GM12878 (cell line): ENCODE measurements around the gene FYB1.

ENCODE experiments used
- BACH1 ChIP-seq: fragments of 450-650 bp; IDR thresholded peaks from 2 replicates; pipeline ENCODE4 v1.6.1; 2017; ENCODE audit warnings: mild to moderate bottlenecking, borderline replicate concordance
- CTCF ChIP-seq, 3 experiments: IDR thresholded peaks in 2 of 3; conservative IDR thresholded peaks in 1 of 3; 2 replicates each; pipeline ENCODE4 v1.5.1; 2011; ENCODE audit warnings: low read depth in 3 of 3, low read length in 3 of 3, mild to moderate bottlenecking in 3 of 3, control low read depth in 2 of 3, moderate library complexity in 2 of 3, inconsistent platforms in 1 of 3, mixed read lengths in 1 of 3; ENCODE audit not compliant: control insufficient read depth in 2 of 3, insufficient read depth in 1 of 3; ENCODE audit errors: extremely low read depth in 1 of 3
- EP300 ChIP-seq, 2 experiments: fragments of 150-350 bp in 1 of 2; IDR thresholded peaks; 2 replicates each; pipeline ENCODE4 v1.6.1; 2011 to 2012; ENCODE audit warnings: low read depth in 2 of 2, low read length in 2 of 2, borderline replicate concordance in 1 of 2, improper control_type of control experiment in 1 of 2, inconsistent platforms in 1 of 2; ENCODE audit not compliant: control insufficient read depth in 1 of 2
- EZH2 ChIP-seq: IDR thresholded peaks from 2 replicates; pipeline ENCODE4 v1.6.1; 2012; ENCODE audit warnings: low read depth, mild to moderate bottlenecking, control low read depth, inconsistent platforms, low read length, borderline replicate concordance; ENCODE audit not compliant: control insufficient read depth
- PBX3 ChIP-seq: IDR thresholded peaks from 2 replicates; pipeline ENCODE4 v1.6.1; 2011; ENCODE audit warnings: mild to moderate bottlenecking, low read depth, low read length, moderate library complexity; ENCODE audit not compliant: insufficient replicate concordance
- RCOR1 ChIP-seq: conservative IDR thresholded peaks from 2 replicates; pipeline ENCODE4 v1.6.1; 2012; ENCODE audit warnings: low read depth, low read length, improper control_type of control experiment
- SMAD1 ChIP-seq: fragments of 450-650 bp; IDR thresholded peaks from 2 replicates; pipeline ENCODE4 v1.6.1; 2018; ENCODE audit warnings: mild to moderate bottlenecking, low read depth; ENCODE audit not compliant: partially characterized antibody
- SMC3 ChIP-seq: IDR thresholded peaks from 2 replicates; pipeline ENCODE4 v1.6.1; 2011; ENCODE audit warnings: low read length, improper control_type of control experiment, borderline replicate concordance
- SRF ChIP-seq, 2 experiments: IDR thresholded peaks; 2 replicates each; pipeline ENCODE4 v1.6.1; 2011; ENCODE audit warnings: low read depth in 2 of 2, low read length in 2 of 2, mild to moderate bottlenecking in 1 of 2, moderate library complexity in 1 of 2
- TCF12 ChIP-seq: IDR thresholded peaks from 2 replicates; pipeline ENCODE4 v1.6.1; 2011; ENCODE audit warnings: low read depth, mild to moderate bottlenecking, low read length
- YY1 ChIP-seq: IDR thresholded peaks from 2 replicates; pipeline ENCODE4 v1.6.1; 2011; ENCODE audit warnings: low read depth, mild to moderate bottlenecking, low read length
- ZNF217 ChIP-seq: fragments of 450-650 bp; IDR thresholded peaks from 2 replicates; pipeline ENCODE4 v1.6.1; 2017; ENCODE audit warnings: antibody characterized with exemption, mild to moderate bottlenecking

DNA sequence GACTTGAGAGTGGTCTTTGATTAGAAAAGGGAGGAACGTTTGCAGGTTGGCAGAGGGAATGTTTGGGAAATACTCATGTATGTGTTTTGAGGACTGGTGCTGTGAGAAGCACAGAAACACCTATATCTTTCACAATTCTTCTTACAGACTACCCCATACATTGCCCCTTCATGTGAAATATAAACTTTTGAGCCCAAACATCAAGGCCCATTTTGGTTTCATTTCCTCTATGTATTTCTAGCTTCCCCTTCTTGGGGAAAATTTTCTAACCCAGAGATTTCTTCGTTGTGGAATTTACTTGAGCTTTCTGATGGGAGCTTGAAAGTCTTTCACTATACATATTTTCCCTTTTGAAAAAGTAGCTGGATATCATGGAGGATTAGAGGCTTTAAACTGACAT is 67.6 kb downstream of the FYB1 start:
- TF ChIP-seq TCF12 (no peak), CTCF (IDR thresholded peaks at IDR 0.05 in 2 of 3, conservative IDR thresholded peaks at IDR 0.05 in 1 of 3; ENCODE audit: control insufficient read depth in 2 of 3, extremely low read depth in 1 of 3, insufficient read depth in 1 of 3, low read depth in 3 of 3, low read length in 3 of 3) (no peak), EZH2 (no peak), BACH1 (no peak), RCOR1 (no peak), YY1 (no peak), SMC3 (no peak), PBX3 (no peak), ZNF217 (no peak), SRF (IDR thresholded peaks at IDR 0.05; ENCODE audit: low read depth in 2 of 2, low read length in 2 of 2) (no peak), EP300 (IDR thresholded peaks at IDR 0.05; ENCODE audit: borderline replicate concordance in 1 of 2, control insufficient read depth in 1 of 2, low read depth in 2 of 2, low read length in 2 of 2) (no peak), SMAD1 (no peak)
